K562 (cell line): ENCODE data around the gene PLCB1. TPM values are rescaled to one million over a fixed set of nuclear protein-coding genes. Genes with fewer than 3 reads are reported as not detected.

Experiments
- ATAC-seq: fragments of 200-7000 bp; cut with Tn5 transposase; 3 replicates; pipeline ENCODE4 v1.9.1; 2020; ENCODE audit warnings: moderate library complexity
- BruUV-seq: library from RNA; stranded (reverse); fragments of 400-500 nt; replicated peaks from 2 replicates; lab custom pipeline; 2021; lab: Mats Ljungman, UMichigan
- CTCF ChIA-PET: fragments of 300-600 bp; formaldehyde crosslinking; extraction: SDS; loops from one replicate; lab custom pipeline; 2021; ENCODE audit warnings: low intra/inter-chr PET ratio; lab: Yijun Ruan, JAX
- POLR2A ChIA-PET: fragments of 300-600, 350-650 bp; sonication (Branson Sonifier 250); formaldehyde crosslinking; extraction: SDS; loops from one replicate; lab custom pipeline; 2021; ENCODE audit warnings: antibody characterized with exemption, inconsistent platforms; lab: Yijun Ruan, JAX
- DNase-seq, 4 experiments: peaks; one replicate each; pipeline versions ENCODE4 v3.0.0 to v3.0.0-alpha.2; 2011 to 2018; ENCODE audit warnings: low spot score in 3 of 4, mixed read lengths in 3 of 4; ENCODE audit errors: extremely low read depth in 1 of 4
- FAIRE-seq: peaks from 2 replicates; lab custom pipeline; 2011; peaks lifted over from hg19 to GRCh38; lab: Jason Lieb, UNC
- H2AFZ ChIP-seq: 2 replicates; pipeline ENCODE4 v1.6.0; 2011; ENCODE audit warnings: low read depth, low read length, control low read depth, inconsistent platforms
- H3K27ac ChIP-seq: fragments of 200-600 bp; 3 replicates; pipeline ENCODE4 v1.8.0; 2011; ENCODE audit warnings: low read depth, mild to moderate bottlenecking, control low read depth, inconsistent platforms, low read length, moderate library complexity, mixed read lengths; ENCODE audit errors: extremely low read depth
- H3K27me3 ChIP-seq, 2 experiments: fragments of 300-600 bp in 1 of 2; 2 replicates in 1 of 2; 3 replicates in 1 of 2; pipeline versions ENCODE4 v1.6.0 to v1.8.0; 2011; ENCODE audit warnings: inconsistent platforms in 2 of 2, low read length in 2 of 2, mild to moderate bottlenecking in 1 of 2, mixed read lengths in 1 of 2, moderate library complexity in 1 of 2; ENCODE audit not compliant: control insufficient read depth in 2 of 2, insufficient read depth in 2 of 2
- H3K36me3 ChIP-seq: fragments of 300-600 bp; 3 replicates; pipeline ENCODE4 v1.8.0; 2011; ENCODE audit warnings: mild to moderate bottlenecking, low read length, inconsistent platforms; ENCODE audit not compliant: control insufficient read depth, insufficient read depth
- H3K4me1 ChIP-seq, 2 experiments: fragments of 200-600 bp in 1 of 2; replicated peaks in 1 of 2; 2 replicates in 1 of 2; 3 replicates in 1 of 2; pipeline versions ENCODE4 v1.5.1 to v1.8.0; 2011; ENCODE audit warnings: inconsistent platforms in 2 of 2, low read length in 2 of 2, mild to moderate bottlenecking in 1 of 2, mixed read lengths in 1 of 2, moderate library complexity in 1 of 2; ENCODE audit not compliant: control insufficient read depth in 2 of 2, insufficient read depth in 2 of 2
- H3K4me2 ChIP-seq: 2 replicates; pipeline ENCODE4 v1.6.1; 2011; ENCODE audit warnings: low read length, control low read depth, inconsistent platforms, mixed read lengths; ENCODE audit not compliant: insufficient read depth
- H3K4me3 ChIP-seq: fragments of 200-600 bp; sonication (generic), shearing (Covaris generic); 2 replicates; pipeline ENCODE4 v1.5.1; 2016; ENCODE audit warnings: control low read depth, inconsistent platforms
- H3K79me2 ChIP-seq: fragments of 200-600 bp; 3 replicates; pipeline ENCODE4 v1.8.0; 2011; ENCODE audit warnings: low read length, inconsistent platforms; ENCODE audit not compliant: control insufficient read depth, insufficient read depth
- H3K9ac ChIP-seq, 2 experiments: 2 replicates each; pipeline versions ENCODE4 v1.6.0 to v1.6.1; 2011; ENCODE audit warnings: low read depth in 2 of 2, low read length in 2 of 2, control low read depth in 1 of 2, inconsistent platforms in 1 of 2, mild to moderate bottlenecking in 1 of 2, mixed read lengths in 1 of 2; ENCODE audit not compliant: insufficient read depth in 1 of 2
- H3K9me1 ChIP-seq: one replicate; pipeline ENCODE4 v1.6.0; 2011; ENCODE audit warnings: inconsistent platforms, mild to moderate bottlenecking, low read length, moderate library complexity; ENCODE audit not compliant: control insufficient read depth, insufficient read depth
- H3K9me3 ChIP-seq: replicated peaks from 2 replicates; pipeline ENCODE4 v1.5.1; 2011; ENCODE audit warnings: low read depth, low read length, inconsistent platforms; ENCODE audit not compliant: control insufficient read depth, insufficient read depth
- H4K20me1 ChIP-seq: replicated peaks from 2 replicates; pipeline ENCODE4 v1.6.1; 2011; ENCODE audit warnings: low read length, inconsistent platforms, mixed read lengths; ENCODE audit not compliant: control insufficient read depth, insufficient read depth
- EGR1 ChIP-seq: fragments of 450-650 bp; conservative IDR thresholded peaks from 2 replicates; pipeline ENCODE4 v1.6.1; 2017; ENCODE audit warnings: mild to moderate bottlenecking
- FOS ChIP-seq: IDR thresholded peaks from 3 replicates; pipeline ENCODE4 v1.6.1; 2011; ENCODE audit not compliant: insufficient read length; ENCODE audit errors: extremely low read depth
- HCFC1 ChIP-seq: IDR thresholded peaks from 2 replicates; pipeline ENCODE4 v1.6.1; 2012; ENCODE audit warnings: low read depth, low read length, improper control_type of control experiment
- MIER1 ChIP-seq: fragments of 450-650 bp; IDR thresholded peaks from 2 replicates; pipeline ENCODE4 v1.6.1; 2016; ENCODE audit warnings: antibody characterized with exemption, mild to moderate bottlenecking, low read depth
- THRAP3 ChIP-seq: fragments of 450-650 bp; IDR thresholded peaks from 2 replicates; pipeline ENCODE4 v1.6.1; 2016; ENCODE audit warnings: mild to moderate bottlenecking, inconsistent platforms, borderline replicate concordance
- YY1 ChIP-seq, 3 experiments: IDR thresholded peaks; 2 replicates each; pipeline ENCODE4 v1.6.1; 2011; ENCODE audit warnings: low read length in 2 of 3, mild to moderate bottlenecking in 2 of 3, moderate library complexity in 2 of 3, borderline replicate concordance in 1 of 3, control low read depth in 1 of 3, low read depth in 1 of 3; ENCODE audit not compliant: insufficient read depth in 3 of 3, insufficient replicate concordance in 2 of 3, control insufficient read depth in 1 of 3, insufficient read length in 1 of 3; ENCODE audit errors: extremely low read depth in 1 of 3
- WGBS: fragments of 100-300 bp; shearing (Covaris generic); methylation state at CpG from one replicate; pipeline ENCODE4 v1.1.6; 2016; ENCODE audit warnings: low coverage, mixed read lengths; ENCODE audit not compliant: insufficient coverage; ENCODE audit errors: missing lambda C conversion rate; 5-methylcytosine and 5-hydroxymethylcytosine counted together
- in situ Hi-C: fragments of 300-500 bp; cut with MboI; formaldehyde crosslinking; loops from 4 replicates; pipeline ENCODE4 v1.15.0; 2018; ENCODE audit warnings: inconsistent platforms, mixed read lengths
- intact Hi-C: fragments of 100-400 bp; cut with micrococcal nuclease; formaldehyde crosslinking; loops from 2 replicates; pipeline ENCODE4 v1.14.2; 2022
- polyA plus RNA-seq, 8 experiments: library from polyadenylated mRNA; depleted of rRNA in 4 of 8; stranded (reverse) in 5 of 8; unstranded in 3 of 8; fragments of >200 nt; fragmentation: Nextera tagmentation in 2 of 8; fragmentation: Illumina TruSeq in 1 of 8; extraction: Ambion mirVana in 2 of 8; extraction: Trizol in 1 of 8; gene quantifications; 2 replicates each; pipeline versions ENCODE4 v1.2.1 to v1.2.3, GENCODE V29; 2011 to 2014; ENCODE audit warnings: inconsistent platforms in 1 of 8, missing spikeins in 1 of 8
- total RNA-seq, 7 experiments: library from RNA; depleted of rRNA in 6 of 7; stranded (reverse); fragments of >200 nt in 6 of 7; fragmentation: Illumina TruSeq in 2 of 7; extraction: Trizol in 2 of 7; gene quantifications; 2 replicates each; pipeline versions ENCODE4 v1.2.1 to v1.2.3, GENCODE V29; 2011 to 2021; ENCODE audit warnings: low replicate concordance in 1 of 7
- TF ChIP-seq, protein P1 (sequence below), 2 experiments: IDR thresholded peaks; 2 replicates each; pipeline ENCODE4 v1.6.1; 2011; ENCODE audit warnings: borderline replicate concordance in 1 of 2, control low read depth in 1 of 2, low read depth in 1 of 2, low read length in 1 of 2, mild to moderate bottlenecking in 1 of 2, mixed read lengths in 1 of 2, moderate library complexity in 1 of 2; ENCODE audit not compliant: insufficient read depth in 1 of 2, insufficient read length in 1 of 2, poor library complexity in 1 of 2, severe bottlenecking in 1 of 2; ENCODE audit errors: extremely low read depth in 1 of 2
- TF ChIP-seq, protein P2 (sequence below): fragments of 450-650 bp; IDR thresholded peaks from 2 replicates; pipeline ENCODE4 v1.6.1; 2016; ENCODE audit warnings: low read depth
- TF ChIP-seq, protein P3 (sequence below), 2 experiments: fragments of 450-650 bp in 1 of 2; sonication (generic) in 1 of 2; formaldehyde crosslinking in 1 of 2; IDR thresholded peaks in 1 of 2; conservative IDR thresholded peaks in 1 of 2; 2 replicates each; pipeline versions ENCODE4 v1.6.1 to v1.8.1; 2016 to 2023; ENCODE audit warnings: mild to moderate bottlenecking in 2 of 2, moderate library complexity in 2 of 2, inconsistent platforms in 1 of 2, missing genetic modification reagents in 1 of 2

PLCB1 gene
- total and polyA plus RNA-seq, 9 of the 15 experiments (the other 6 are each of a cell fraction or from before 2014, with no cell fraction given) = 0.34 to 3.1 (median 1.3) TPM

DNA sequence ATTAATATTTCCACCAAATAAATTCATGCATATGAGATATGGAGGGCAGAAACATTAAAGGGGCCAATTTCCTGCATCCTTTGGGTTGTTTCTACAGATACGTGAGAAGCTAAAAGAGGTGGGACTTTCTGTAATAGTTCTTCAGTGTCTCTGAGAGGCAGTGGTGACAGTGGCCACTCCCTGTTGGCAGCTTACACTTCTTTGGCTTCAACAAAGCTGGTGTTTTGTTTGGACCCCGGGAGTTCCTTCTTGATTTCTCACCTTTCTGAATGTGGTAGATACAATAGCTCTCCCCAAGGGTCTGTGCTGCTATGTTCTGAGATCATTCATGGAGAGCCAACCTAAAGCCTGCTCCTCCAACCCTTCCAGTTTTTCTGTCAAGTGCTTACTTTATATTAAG lies 7.8 kb downstream of the PLCB1 start:
- POLR2A ChIA-PET = no interaction called here
- Histone ChIP-seq H2AFZ (no peak overlapping the region), H3K27me3 (no peaks in the 10 kb centered on the region), H3K79me2 (no peaks in the 10 kb centered on the region), H3K9me3 (no peaks in the 10 kb centered on the region)
- TF ChIP-seq EGR1 = no peak
- TF ChIP-seq, protein P1, sequence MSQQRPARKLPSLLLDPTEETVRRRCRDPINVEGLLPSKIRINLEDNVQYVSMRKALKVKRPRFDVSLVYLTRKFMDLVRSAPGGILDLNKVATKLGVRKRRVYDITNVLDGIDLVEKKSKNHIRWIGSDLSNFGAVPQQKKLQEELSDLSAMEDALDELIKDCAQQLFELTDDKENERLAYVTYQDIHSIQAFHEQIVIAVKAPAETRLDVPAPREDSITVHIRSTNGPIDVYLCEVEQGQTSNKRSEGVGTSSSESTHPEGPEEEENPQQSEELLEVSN (IDR thresholded peaks at IDR 0.05; ENCODE audit: borderline replicate concordance in 1 of 2, extremely low read depth in 1 of 2, insufficient read depth in 1 of 2, insufficient read length in 1 of 2, low read depth in 1 of 2, low read length in 1 of 2, poor library complexity in 1 of 2, severe bottlenecking in 1 of 2) = no peak
- no peak for TF ChIP-seq MIER1
- TF ChIP-seq, protein P2, sequence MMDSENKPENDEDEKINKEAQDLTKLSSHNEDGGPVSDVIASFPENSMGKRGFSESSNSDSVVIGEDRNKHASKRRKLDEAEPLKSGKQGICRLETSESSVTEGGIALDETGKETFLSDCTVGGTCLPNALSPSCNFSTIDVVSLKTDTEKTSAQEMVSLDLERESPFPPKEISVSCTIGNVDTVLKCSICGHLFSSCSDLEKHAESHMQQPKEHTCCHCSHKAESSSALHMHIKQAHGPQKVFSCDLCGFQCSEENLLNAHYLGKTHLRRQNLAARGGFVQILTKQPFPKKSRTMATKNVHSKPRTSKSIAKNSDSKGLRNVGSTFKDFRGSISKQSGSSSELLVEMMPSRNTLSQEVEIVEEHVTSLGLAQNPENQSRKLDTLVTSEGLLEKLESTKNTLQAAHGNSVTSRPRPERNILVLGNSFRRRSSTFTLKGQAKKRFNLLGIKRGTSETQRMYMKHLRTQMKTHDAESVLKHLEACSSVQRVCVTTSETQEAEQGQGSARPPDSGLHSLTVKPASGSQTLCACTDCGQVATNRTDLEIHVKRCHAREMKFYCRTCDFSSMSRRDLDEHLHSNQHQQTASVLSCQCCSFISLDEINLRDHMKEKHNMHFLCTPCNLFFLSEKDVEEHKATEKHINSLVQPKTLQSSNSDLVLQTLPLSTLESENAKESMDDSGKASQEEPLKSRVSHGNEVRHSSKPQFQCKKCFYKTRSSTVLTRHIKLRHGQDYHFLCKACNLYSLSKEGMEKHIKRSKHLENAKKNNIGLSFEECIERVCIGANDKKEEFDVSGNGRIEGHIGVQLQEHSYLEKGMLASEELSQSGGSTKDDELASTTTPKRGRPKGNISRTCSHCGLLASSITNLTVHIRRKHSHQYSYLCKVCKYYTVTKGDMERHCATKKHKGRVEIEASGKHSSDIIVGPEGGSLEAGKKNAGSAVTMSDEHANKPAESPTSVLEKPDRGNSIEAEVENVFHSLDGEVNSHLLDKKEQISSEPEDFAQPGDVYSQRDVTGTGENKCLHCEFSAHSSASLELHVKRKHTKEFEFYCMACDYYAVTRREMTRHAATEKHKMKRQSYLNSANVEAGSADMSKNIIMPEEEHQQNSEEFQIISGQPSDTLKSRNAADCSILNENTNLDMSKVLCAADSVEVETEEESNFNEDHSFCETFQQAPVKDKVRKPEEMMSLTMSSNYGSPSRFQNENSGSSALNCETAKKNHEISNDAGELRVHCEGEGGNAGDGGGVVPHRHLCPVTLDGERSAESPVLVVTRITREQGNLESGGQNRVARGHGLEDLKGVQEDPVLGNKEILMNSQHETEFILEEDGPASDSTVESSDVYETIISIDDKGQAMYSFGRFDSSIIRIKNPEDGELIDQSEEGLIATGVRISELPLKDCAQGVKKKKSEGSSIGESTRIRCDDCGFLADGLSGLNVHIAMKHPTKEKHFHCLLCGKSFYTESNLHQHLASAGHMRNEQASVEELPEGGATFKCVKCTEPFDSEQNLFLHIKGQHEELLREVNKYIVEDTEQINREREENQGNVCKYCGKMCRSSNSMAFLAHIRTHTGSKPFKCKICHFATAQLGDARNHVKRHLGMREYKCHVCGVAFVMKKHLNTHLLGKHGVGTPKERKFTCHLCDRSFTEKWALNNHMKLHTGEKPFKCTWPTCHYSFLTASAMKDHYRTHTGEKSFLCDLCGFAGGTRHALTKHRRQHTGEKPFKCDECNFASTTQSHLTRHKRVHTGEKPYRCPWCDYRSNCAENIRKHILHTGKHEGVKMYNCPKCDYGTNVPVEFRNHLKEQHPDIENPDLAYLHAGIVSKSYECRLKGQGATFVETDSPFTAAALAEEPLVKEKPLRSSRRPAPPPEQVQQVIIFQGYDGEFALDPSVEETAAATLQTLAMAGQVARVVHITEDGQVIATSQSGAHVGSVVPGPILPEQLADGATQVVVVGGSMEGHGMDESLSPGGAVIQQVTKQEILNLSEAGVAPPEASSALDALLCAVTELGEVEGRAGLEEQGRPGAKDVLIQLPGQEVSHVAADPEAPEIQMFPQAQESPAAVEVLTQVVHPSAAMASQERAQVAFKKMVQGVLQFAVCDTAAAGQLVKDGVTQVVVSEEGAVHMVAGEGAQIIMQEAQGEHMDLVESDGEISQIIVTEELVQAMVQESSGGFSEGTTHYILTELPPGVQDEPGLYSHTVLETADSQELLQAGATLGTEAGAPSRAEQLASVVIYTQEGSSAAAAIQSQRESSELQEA = no peak
- no peak for TF ChIP-seq HCFC1
- TF ChIP-seq, protein P3, sequence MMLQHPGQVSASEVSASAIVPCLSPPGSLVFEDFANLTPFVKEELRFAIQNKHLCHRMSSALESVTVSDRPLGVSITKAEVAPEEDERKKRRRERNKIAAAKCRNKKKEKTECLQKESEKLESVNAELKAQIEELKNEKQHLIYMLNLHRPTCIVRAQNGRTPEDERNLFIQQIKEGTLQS (IDR thresholded peaks at IDR 0.05) = no peak
- TF ChIP-seq, protein P3 (CRISPR knock-in tag; conservative IDR thresholded peaks at IDR 0.05) = no peak
- TF ChIP-seq THRAP3 = no peak
- TF ChIP-seq FOS = no peak
- no peak for TF ChIP-seq YY1 (IDR thresholded peaks at IDR 0.05; ENCODE audit: borderline replicate concordance in 1 of 3, control insufficient read depth in 1 of 3, extremely low read depth in 1 of 3, insufficient read depth in 3 of 3, insufficient read length in 1 of 3, insufficient replicate concordance in 2 of 3, low read depth in 1 of 3, low read length in 2 of 3)
- TF ChIP-seq, all 486 proteins: peak for 0
- intact Hi-C loops (loop anchor here (10.0 kb wide), 1 partner anchor 245 kb away; no protein-coding TSS in a partner anchor), in situ Hi-C loops (no loop called here)
- H3K4me2 ChIP-seq = no peak overlapping the region
- FAIRE-seq = no peak
- no peak overlapping the region for H3K4me3 ChIP-seq
- BruUV-seq = no TSS peak
- ATAC-seq = no peak
- no peak overlapping the region for H3K9ac ChIP-seq
- H3K9me1 ChIP-seq = no peaks in the 10 kb centered on the region
- H4K20me1 ChIP-seq = no peaks in the 10 kb centered on the region
- WGBS = 5% methylated on average over 2 of the region's 2 CpGs
- CTCF ChIA-PET = no interaction called here
- no peaks in the 10 kb centered on the region for H3K36me3 ChIP-seq
- H3K4me1 ChIP-seq = no peaks in the 10 kb centered on the region
- no peak overlapping the region for H3K27ac ChIP-seq
- no peak for DNase-seq
